ENCODE measurements around the gene LRRC75A.

DNA sequence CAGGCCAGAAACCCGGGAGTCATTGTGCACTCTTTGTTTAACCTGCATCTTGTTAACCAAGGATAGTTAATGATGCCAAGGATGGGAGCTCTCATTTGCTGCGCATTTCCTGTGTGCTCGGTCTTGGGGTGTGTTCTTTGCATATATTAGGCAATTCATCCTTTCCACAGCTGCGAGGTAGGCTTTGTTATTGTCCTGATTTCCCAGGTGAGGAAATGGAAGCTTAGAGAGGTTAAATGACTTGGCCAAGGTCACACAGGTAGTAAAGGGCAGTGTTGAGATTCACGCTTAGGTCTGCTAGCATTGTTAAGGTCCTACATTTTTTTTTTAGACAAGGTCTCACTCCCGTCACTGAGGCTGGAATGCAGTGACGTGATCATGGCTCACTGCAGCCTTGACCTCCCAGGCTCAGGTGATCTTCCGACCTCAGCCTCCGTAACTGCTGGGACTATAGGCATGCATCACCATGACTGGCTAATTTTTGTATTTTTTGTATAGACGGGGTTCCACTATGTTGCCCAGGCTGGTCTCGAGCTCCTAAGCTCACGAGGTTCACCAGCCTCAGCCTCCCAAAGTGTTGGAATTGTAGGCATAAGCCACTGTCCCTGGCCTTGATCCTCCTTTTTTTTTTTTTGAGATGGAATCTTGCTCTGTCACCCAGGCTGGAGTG, 5.0 kb upstream of the LRRC75A start:
- TF ChIP-seq, protein P1, sequence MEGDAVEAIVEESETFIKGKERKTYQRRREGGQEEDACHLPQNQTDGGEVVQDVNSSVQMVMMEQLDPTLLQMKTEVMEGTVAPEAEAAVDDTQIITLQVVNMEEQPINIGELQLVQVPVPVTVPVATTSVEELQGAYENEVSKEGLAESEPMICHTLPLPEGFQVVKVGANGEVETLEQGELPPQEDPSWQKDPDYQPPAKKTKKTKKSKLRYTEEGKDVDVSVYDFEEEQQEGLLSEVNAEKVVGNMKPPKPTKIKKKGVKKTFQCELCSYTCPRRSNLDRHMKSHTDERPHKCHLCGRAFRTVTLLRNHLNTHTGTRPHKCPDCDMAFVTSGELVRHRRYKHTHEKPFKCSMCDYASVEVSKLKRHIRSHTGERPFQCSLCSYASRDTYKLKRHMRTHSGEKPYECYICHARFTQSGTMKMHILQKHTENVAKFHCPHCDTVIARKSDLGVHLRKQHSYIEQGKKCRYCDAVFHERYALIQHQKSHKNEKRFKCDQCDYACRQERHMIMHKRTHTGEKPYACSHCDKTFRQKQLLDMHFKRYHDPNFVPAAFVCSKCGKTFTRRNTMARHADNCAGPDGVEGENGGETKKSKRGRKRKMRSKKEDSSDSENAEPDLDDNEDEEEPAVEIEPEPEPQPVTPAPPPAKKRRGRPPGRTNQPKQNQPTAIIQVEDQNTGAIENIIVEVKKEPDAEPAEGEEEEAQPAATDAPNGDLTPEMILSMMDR (conservative IDR thresholded peaks at IDR 0.05 in 1 of 2, IDR thresholded peaks at IDR 0.05 in 1 of 2; ENCODE audit: extremely low read depth in 1 of 2, insufficient read depth in 1 of 2, low read depth in 1 of 2, low read length in 2 of 2) = no peak
- TF ChIP-seq EZH2 (IDR thresholded peaks at IDR 0.05; ENCODE audit: borderline replicate concordance, low read length) = no peak

All from mammary epithelial cell (primary cell).